ENCODE measurements around the gene ABHD16B. TPM values are rescaled to one million over a fixed set of nuclear protein-coding genes. Genes with fewer than 3 reads are reported as not detected.

Gene ABHD16B
- total RNA-seq, 1 experiment from 2014 or later: not detected

- no peak for DNase-seq
- Histone ChIP-seq H3K27me3 (ENCODE audit: low read length) (no peaks in the 10 kb centered on the region), H3K27ac (ENCODE audit: low read length) (no peak overlapping the region), H3K4me2 (ENCODE audit: low read length) (no peak overlapping the region), H2AFZ (ENCODE audit: low read length) (no peak overlapping the region), H3K79me2 (ENCODE audit: low read length) (no peaks in the 10 kb centered on the region), H3K4me3 (ENCODE audit: low read length) (no peak overlapping the region), H3F3A (ENCODE audit: low read length, unreplicated experiment) (no peaks in the 10 kb centered on the region), H3K9me2 (replicated peaks; ENCODE audit: low read length) (no peaks in the 10 kb centered on the region), H3K36me3 (ENCODE audit: low read depth, low read length) (no peaks in the 10 kb centered on the region), H4K20me1 (ENCODE audit: low read length) (no peaks in the 10 kb centered on the region), H3K9ac (ENCODE audit: low read length) (no peak overlapping the region), H3K4me1 (ENCODE audit: insufficient read depth, low read length) (peaks cover 5% of the 10 kb centered on the region; the same call in 1 of the 2 replicates), H3K9me3 (ENCODE audit: low read length) (no peaks in the 10 kb centered on the region)
- POLR2A ChIA-PET (ENCODE audit: unreplicated experiment): no interaction called here
- no peak for ATAC-seq
- TF ChIP-seq, protein P1, sequence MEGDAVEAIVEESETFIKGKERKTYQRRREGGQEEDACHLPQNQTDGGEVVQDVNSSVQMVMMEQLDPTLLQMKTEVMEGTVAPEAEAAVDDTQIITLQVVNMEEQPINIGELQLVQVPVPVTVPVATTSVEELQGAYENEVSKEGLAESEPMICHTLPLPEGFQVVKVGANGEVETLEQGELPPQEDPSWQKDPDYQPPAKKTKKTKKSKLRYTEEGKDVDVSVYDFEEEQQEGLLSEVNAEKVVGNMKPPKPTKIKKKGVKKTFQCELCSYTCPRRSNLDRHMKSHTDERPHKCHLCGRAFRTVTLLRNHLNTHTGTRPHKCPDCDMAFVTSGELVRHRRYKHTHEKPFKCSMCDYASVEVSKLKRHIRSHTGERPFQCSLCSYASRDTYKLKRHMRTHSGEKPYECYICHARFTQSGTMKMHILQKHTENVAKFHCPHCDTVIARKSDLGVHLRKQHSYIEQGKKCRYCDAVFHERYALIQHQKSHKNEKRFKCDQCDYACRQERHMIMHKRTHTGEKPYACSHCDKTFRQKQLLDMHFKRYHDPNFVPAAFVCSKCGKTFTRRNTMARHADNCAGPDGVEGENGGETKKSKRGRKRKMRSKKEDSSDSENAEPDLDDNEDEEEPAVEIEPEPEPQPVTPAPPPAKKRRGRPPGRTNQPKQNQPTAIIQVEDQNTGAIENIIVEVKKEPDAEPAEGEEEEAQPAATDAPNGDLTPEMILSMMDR (conservative IDR thresholded peaks at IDR 0.05; ENCODE audit: low read depth, low read length): no peak
- TF ChIP-seq EZH2phosphoT487 (IDR thresholded peaks at IDR 0.05; ENCODE audit: borderline replicate concordance, low read length) (no peak), EZH2 (IDR thresholded peaks at IDR 0.05; ENCODE audit: low read length, unreplicated experiment) (no peak)
- CTCF ChIA-PET: no interaction called here
- BruUV-seq (replicated peaks): no TSS peak
- intact Hi-C loops (cut with micrococcal nuclease): no loop called here
Measured at GRCh38 chr20:63815615-63816253, 45.6 kb upstream of the ABHD16B start.

DNA sequence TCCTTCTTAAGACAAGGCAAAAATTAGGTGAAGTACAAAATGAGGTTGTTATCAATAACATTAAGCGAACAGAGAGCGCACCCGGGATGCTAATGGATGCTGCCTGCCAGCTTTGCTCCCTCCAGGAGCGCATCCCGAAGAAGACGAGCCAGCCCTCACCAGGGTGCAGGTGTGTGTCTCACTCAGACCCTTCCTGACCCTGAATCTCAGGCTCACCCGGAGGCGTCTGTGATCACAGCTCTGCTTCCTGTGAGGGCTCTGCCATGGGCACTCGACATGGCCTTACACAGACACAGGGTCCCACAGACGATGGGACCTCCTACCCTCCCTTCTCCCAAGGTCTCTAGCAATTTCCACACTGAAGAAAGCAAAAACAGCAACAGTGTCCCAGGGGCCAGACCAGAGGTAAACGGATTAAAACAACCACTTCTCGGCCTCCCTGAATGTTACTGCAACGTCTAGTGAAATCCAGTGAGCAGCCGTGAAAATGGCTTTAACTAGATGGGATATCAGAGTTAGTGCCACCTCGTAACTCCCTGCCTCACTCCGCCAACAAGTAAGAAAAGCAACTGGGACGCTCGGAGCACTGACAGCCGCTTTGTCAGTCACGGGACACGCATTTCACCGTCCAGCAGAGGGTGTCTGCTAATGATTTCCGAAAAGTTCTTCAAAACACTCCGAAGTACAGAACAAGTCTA lies 41.9 kb upstream of the ABHD16B start:
- H3K4me3 ChIP-seq (ENCODE audit: low read length): peak overlapping the region; percentile 58
- no peaks in the 10 kb centered on the region for H3K9me2 ChIP-seq (replicated peaks; ENCODE audit: low read length)
- H3F3A ChIP-seq (ENCODE audit: low read length, unreplicated experiment): no peaks in the 10 kb centered on the region
- H3K27me3 ChIP-seq (ENCODE audit: low read length): no peaks in the 10 kb centered on the region
- POLR2A ChIA-PET (ENCODE audit: unreplicated experiment): interaction anchor here (0.6 kb wide), 1 partner anchor 34 kb away, joined by 3 read pairs; no protein-coding TSS in a partner anchor
- ATAC-seq (peak; percentile 93), DNase-seq (peak; percentile 54)
- H3K79me2 ChIP-seq (ENCODE audit: low read length): no peaks in the 10 kb centered on the region
- intact Hi-C loops (cut with micrococcal nuclease): loop anchor here (1.0 kb wide), 1 partner anchor 45 kb away; no protein-coding TSS in a partner anchor
- H3K9ac ChIP-seq (ENCODE audit: low read length): no peak overlapping the region
- H3K4me2 ChIP-seq (ENCODE audit: low read length): peak overlapping the region; percentile 69
- H3K36me3 ChIP-seq (ENCODE audit: low read depth, low read length): no peaks in the 10 kb centered on the region
- H3K9me3 ChIP-seq (ENCODE audit: low read length): no peaks in the 10 kb centered on the region
- no peak overlapping the region for H3K27ac ChIP-seq (ENCODE audit: low read length)
- peaks cover 5% of the 10 kb centered on the region; the same call in 1 of the 2 replicates for H3K4me1 ChIP-seq (ENCODE audit: insufficient read depth, low read length)
- BruUV-seq (replicated peaks): no TSS peak
- CTCF ChIA-PET: no interaction called here
- peak overlapping the region; percentile 47 for H2AFZ ChIP-seq (ENCODE audit: low read length)
- H4K20me1 ChIP-seq (ENCODE audit: low read length): no peaks in the 10 kb centered on the region
- TF ChIP-seq EZH2phosphoT487 (IDR thresholded peaks at IDR 0.05; ENCODE audit: borderline replicate concordance, low read length) (no peak), EZH2 (IDR thresholded peaks at IDR 0.05; ENCODE audit: low read length, unreplicated experiment) (no peak)
- TF ChIP-seq, protein P1 (conservative IDR thresholded peaks at IDR 0.05; ENCODE audit: low read depth, low read length): peak; percentile 66

GRCh38 chr20:63821811-63822210 lies 39.5 kb upstream of the ABHD16B start:
- Histone ChIP-seq H3K4me3 (ENCODE audit: low read length) (no peak overlapping the region), H3K79me2 (ENCODE audit: low read length) (no peaks in the 10 kb centered on the region), H2AFZ (ENCODE audit: low read length) (no peak overlapping the region), H3K9me2 (replicated peaks; ENCODE audit: low read length) (no peaks in the 10 kb centered on the region), H3F3A (ENCODE audit: low read length, unreplicated experiment) (no peaks in the 10 kb centered on the region), H3K4me1 (ENCODE audit: insufficient read depth, low read length) (peaks cover 9% of the 10 kb centered on the region; the same call in 1 of the 2 replicates), H3K27me3 (ENCODE audit: low read length) (no peaks in the 10 kb centered on the region), H3K4me2 (ENCODE audit: low read length) (no peak overlapping the region), H4K20me1 (ENCODE audit: low read length) (no peaks in the 10 kb centered on the region), H3K36me3 (ENCODE audit: low read depth, low read length) (no peaks in the 10 kb centered on the region), H3K9me3 (ENCODE audit: low read length) (no peaks in the 10 kb centered on the region), H3K9ac (ENCODE audit: low read length) (no peak overlapping the region), H3K27ac (ENCODE audit: low read length) (no peak overlapping the region)
- TF ChIP-seq EZH2 (IDR thresholded peaks at IDR 0.05; ENCODE audit: low read length, unreplicated experiment) (no peak), EZH2phosphoT487 (IDR thresholded peaks at IDR 0.05; ENCODE audit: borderline replicate concordance, low read length) (no peak)
- TF ChIP-seq, protein P1 (conservative IDR thresholded peaks at IDR 0.05; ENCODE audit: low read depth, low read length): no peak
- no TSS peak for BruUV-seq (replicated peaks)
- CTCF ChIA-PET: no interaction called here
- no peak for ATAC-seq
- DNase-seq: no peak
- intact Hi-C loops (cut with micrococcal nuclease): no loop called here
- POLR2A ChIA-PET (ENCODE audit: unreplicated experiment): no interaction called here
